Dermis microvascular lymphatic vessel endothelial cell (primary cell): ENCODE measurements around the gene HOXA13. TPM values are rescaled to one million over a fixed set of nuclear protein-coding genes. Genes with fewer than 3 reads are reported as not detected.
A peak's percentile ranks its signal among the peaks of the same experiment; 100 is the strongest.

Experiments
- DNase-seq, 2 donors: peaks; one replicate each; pipeline versions ENCODE4 v3.0.0 to v3.0.0-alpha.2; 2010; ENCODE audit warnings: low read depth in 2 of 2
- total RNA-seq: library from RNA; depleted of rRNA; stranded (reverse); fragments of >200 nt; gene quantifications from 2 replicates; pipeline ENCODE4 v1.2.1, GENCODE V29; 2014

The HOXA13 gene
- total RNA-seq, 1 donor from 2014 or later = not detected

DNA sequence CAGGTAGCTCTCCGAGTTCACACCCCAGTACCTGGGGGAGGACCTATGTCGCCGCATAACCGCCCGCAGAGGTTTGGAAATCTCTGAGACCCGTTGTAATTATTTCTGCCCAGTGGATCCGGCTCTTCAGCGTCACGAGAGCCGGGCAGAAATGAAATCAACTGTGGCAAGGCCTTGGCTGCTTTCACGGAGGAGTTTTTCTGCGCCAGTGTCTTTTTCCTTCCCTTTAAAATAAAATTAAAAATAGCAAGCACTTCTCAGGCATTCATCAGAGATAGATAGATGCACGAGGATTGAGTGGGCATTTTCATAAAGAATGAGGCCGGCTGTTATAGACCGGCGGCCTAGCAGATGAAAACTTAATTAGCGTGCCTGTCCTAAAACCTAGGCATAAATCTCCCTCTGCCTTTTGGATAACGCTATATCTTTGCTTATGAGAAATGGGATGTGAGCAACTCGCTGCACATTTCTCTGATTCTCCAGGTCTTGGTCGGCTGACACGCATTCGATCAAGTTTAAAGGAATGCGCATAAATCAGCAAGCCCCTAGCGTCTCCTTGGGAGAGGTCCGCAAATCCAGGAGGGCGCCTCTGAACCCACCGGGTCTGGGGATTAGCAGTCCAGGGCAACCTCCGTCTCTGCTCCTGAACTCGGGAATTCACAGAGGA, 6.4 kb downstream of the HOXA13 start:
- DNase-seq = no peak

GRCh38 chr7:27192546-27193334, 7.2 kb downstream of the HOXA13 start:
- no peak for DNase-seq

DNA sequence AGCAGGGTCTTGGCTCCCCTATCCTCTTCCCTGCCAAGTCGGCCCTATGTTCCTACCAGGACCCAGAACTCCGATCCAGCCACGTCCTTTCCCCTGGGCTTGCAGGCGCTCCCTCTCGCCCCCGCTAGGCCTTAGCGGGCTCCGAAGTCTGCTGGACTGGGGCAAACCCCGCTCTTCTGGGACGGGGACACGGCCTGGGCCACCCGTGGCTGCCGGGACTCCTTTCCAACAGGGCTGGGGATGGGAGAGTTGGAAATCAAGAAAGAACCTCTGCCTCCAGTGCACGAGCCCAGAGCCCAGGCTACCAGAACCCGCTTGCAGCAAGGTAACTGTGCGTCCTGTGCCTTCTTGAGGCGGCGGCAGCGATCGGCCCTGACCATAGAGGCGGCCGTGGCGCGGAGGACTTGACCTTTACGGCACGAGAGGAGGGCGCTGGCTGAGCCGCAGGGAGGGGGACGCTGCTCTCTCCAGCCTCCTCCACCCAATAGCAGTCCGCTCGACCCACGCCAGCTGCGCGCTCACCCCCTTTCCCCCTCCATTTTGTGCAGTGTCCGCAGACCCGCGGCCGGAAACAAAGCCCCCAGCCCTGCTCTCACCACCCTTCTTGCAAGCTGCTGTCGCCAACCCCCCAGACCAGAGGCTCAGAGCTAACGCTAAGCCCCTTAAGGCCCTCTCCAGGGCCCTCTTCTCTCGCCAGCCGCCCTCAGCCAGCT, 7.9 kb downstream of the HOXA13 start:
- DNase-seq = no peak

DNA sequence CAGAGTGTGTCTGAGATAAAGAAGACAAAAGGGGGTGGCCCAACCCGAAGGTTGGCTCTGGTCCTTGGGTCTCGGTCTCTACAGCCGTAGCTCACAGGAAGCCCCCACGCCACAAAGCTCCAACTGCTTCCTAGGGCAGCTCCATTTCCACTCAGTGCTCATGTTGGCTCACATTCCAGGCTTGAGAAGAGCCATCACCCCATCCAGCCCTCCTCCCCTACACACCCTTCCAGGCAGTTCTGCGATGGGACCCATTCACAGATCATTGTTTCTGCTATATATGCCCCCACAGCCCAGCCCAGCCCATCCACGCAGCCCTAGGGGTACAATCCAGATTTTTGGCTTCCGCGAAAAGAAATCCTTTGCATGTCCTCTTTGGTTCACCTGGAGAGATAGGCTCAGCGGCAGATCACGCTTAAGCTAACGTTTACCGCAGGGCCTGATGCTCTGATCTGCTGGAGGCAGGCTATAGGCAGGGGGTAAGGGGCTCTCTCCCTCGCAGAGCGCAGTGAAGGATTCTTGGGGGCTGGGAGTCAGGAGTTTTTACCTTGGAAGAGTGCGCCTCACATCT, 8.6 kb downstream of the HOXA13 start:
- DNase-seq = no peak

DNA sequence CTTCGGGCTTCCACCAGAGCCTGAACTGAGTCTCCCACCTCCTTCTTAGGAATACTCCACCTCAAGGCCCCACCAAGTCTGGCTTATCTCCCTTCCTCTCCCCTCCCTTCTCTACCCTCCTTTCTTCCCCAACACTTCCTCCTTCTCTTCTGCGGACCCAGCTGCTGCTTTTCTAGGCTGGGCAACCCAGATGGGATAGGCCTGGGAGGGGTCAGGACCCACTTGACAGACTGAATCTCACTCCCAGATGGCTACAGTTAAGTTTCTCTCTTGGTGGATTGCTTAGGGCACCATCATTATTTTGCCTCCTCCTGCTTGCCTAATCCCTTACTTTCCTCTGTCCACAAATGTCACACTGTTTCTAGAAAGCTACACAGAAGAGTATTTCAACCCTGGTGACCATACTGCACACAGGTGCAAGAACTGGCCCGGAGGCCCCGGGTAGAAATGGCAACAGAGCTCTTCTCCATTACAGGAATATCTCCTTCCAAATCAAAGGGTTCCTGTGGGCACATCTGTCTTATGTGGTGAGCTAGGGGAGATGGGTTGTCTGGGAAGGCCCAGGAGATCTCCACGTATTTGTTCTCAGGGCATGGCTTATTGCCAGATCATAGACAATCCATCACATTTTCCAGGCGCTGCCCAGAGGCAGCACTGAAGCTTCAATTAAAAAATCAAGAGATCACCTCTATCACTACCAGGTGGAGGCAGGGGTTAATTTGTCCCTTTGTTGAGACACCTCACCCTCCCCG, 9.7 kb downstream of the HOXA13 start:
- no peak for DNase-seq

- DNase-seq = no peak
Observed at GRCh38 chr7:27189295-27189996, 10.4 kb downstream of the HOXA13 start.

GRCh38 chr7:27188386-27189294, 11.3 kb downstream of the HOXA13 start:
- DNase-seq = peak in 1 of 2 donors; percentile 53

DNA sequence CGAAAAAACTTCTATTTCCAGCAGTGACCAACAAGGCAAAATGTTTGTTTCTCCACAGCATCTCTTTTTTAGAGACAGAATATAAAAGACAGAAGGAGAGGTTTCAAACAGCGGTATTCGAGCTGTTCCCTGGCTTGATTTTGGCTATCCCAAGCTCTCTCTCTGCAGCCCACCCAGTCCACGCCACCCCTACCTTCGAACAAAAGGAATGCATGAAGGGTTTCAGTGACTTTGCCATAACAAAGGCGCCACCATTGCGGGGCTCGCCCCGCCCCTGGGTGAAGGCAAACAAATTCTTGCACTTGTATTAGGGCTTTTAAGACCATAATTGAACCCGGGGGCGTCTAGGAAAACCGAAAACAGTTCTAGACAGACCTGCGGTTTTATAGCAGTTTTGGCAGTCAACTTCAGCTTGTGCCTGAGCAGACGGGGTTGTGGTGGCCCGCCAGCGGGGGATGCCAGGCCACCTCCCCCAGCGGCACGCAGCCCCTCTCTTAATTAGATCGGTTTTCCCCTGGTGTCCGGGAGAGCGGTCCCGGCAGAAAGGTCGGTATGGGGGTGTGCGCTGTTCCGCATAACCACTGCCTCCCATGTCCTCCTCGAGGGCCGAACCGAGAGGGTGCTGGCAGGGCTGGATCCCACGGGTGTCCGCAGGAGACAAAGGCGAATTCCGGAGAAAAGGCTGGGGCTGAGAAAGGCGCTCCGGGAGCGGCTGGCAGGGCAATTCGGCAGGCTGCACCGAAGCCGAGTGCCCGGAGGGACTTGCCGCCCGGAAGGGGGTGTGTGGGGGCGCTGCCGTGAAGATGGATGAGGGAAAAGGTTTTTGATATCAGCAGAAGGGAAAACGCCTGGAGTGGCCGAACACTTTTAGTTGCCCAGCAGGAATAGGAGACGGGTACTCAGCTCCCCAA, 12.2 kb downstream of the HOXA13 start:
- DNase-seq = no peak

- DNase-seq = no peak
Observed at GRCh38 chr7:27186668-27187474, 13.0 kb downstream of the HOXA13 start.

- DNase-seq = no peak
Observed at GRCh38 chr7:27185854-27186667, 13.8 kb downstream of the HOXA13 start.

DNA sequence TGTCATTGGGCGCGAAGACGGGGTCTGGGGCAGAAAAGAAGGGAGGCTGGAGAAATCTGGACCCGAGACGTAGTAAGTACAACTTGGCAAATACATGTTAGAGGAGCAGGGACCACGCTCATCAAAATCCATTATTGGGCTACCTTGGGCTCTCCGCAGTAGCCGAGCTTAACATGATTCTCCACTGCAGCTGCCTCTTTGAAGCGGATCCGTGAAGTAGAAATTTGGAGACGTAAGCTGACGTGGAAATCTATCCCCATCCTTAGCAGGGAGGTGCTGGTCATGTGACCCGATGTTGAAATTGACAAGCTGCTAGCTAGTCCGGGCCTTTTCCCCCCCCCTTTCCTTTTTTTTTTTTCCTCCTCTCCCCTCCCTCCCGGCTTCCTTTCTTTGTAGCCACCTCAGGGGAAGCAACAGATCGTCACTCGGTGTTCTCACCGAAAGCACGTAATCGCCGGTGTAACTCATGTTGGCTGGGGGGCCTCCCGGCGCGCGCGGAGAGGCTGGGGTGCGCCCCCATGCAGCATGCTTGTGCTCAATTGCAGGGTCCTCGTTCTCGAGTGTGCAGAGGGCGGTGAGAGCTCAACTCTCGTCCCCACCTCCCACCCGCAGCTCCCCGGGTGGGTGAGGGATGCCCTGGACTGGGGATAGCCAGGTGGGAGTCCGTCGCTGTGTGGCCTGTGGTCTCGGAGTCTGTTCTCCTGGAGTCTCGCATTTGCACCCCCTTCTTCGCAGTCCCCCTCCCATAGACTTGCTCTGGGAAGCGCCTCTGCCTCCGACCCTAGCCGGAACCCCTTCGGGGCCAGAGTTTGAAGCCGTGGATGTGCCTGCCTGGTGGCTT, 14.7 kb downstream of the HOXA13 start, which contains the start of gene HOXA11:
TSS of gene HOXA11 (minus strand) at position 220 of the 841 bp plus-strand sequence. CDS start at position 132, 88 bp downstream.
- peak in 1 of 2 donors; percentile 75 for DNase-seq

GRCh38 chr7:27184337-27185012, 15.4 kb downstream of the HOXA13 start:
- peak in 1 of 2 donors; percentile 65 for DNase-seq

- DNase-seq = peak in 1 of 2 donors; percentile 58
Observed at GRCh38 chr7:27183682-27184336, 16.1 kb downstream of the HOXA13 start.

- DNase-seq = peak in 1 of 2 donors; percentile 25
Observed at GRCh38 chr7:27182861-27183681, 16.8 kb downstream of the HOXA13 start.
